A549 treated with CpdA at 1 μM for 4 hours (cell line): ENCODE data around the gene ETV3L. TPM values are rescaled to one million over a fixed set of nuclear protein-coding genes. Genes with fewer than 3 reads are reported as not detected.

Source experiments
- total RNA-seq: library from RNA; stranded (reverse); fragments of 200-300 nt; extraction: Qiagen RNA extraction; gene quantifications from 5 replicates; pipeline ENCODE4 v1.2.3, GENCODE V29; 2022; ENCODE audit warnings: low read depth

ETV3L gene
- not detected in 5 replicates for total RNA-seq

DNA sequence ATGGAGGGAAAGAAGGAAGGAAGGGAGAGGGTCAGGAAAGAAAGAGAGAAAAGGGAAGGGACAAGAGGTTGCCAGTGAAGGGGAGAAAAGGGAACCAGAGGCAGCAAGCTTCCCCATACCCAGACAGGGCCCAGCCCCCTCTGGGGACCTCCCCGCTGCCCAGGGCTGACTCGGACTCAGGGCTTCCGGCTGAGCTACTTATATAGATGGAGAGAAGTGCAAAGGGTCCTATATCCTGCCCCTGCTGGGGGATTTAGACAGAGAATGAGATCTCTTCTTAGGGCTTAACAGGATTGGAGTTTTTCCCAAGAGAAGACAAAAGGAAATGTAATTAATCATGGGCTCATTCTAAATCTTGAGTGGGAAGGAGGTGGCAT is at the start of gene ETV3L:
ETV3L (minus strand) TSS at position 176 of the 377 bp plus-strand sequence. CDS start 285 bp downstream, outside the sequence.

DNA sequence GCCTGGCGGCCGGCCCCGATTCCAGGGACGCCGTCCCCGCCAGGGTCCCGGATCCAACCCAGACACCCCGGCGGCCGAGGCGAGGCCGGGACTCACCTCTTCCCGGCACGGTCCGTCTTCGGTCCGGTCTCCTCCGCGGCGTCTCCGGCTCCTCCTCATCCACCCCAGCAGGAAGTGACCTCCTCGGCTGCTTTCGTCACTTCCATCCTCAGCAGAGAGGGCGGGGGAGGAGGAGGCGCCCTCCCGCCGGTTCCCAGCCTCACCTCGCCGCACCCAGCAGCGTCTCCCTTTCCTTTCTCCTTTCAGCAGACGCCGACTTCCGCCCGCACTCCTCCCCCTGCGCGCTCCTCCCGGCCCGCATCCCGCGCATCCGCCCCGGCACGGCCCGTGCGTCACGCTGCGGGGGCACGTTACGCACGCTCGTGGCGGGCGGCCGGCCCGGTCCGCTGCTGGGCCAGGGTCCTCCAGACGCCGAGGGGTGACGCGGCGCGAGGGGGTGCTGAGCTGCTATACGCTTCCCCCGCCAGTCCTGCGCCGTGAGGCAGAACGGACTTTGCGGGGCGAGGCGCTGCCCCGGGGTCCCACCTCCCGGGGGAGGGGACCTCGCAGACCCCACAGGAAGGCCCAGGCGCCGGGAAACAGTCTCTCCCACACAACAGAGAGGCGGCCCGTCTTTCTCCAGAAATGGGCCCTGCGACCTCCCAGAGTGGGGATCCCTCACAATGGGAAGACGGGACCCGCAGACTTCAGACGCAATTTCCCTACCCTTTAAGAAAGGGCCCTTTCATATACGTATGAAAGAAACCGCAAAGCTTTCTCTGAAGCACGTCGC is 38.8 kb upstream of the ETV3L start, which contains the start of gene ETV3:
ETV3 (minus strand) TSS at position 176 of the 832 bp plus-strand sequence. CDS start 2,043 bp downstream, outside the sequence.

GRCh38 chr1:157045250-157046218 is 54.1 kb downstream of the ETV3L start, which contains the start of gene ARHGEF11:
Gene ARHGEF11 (minus strand): TSS chr1:157045742. CDS start chr1:157044330, 1,412 bp downstream.

Other genes with a start within 250 kb of the ETV3L start
- not detected in 5 replicates for gene INSRR, start 240.7 kb downstream of the ETV3L start, total RNA-seq
- gene NTRK1, start 238.9 kb downstream of the ETV3L start, total RNA-seq: 0.08 to 0.16 TPM (median 0.10 TPM) in 4 of 5 replicates, not detected in the other
- gene PEAR1, start 206.1 kb downstream of the ETV3L start, total RNA-seq: 9.3 to 11.4 TPM (median 9.9 TPM) in 5 replicates
- 0.15 to 0.24 TPM (median 0.17 TPM) in 4 of 5 replicates, not detected in the other for gene LRRC71, start 179.2 kb downstream of the ETV3L start, total RNA-seq
- gene ARHGEF11, start 54.1 kb downstream of the ETV3L start, total RNA-seq: 19.4 to 21.7 TPM (median 20.6 TPM) in 5 replicates
- gene ETV3, start 38.6 kb upstream of the ETV3L start, total RNA-seq: 9.5 to 14.7 TPM (median 10.6 TPM) in 5 replicates